ENCODE measurements around the gene MRGPRG.

MRGPRG gene

GRCh38 chr11:3186166-3186953 is 32.3 kb downstream of the MRGPRG start:
- Histone ChIP-seq H3K36me3 (no peaks in the 10 kb centered on the region), H3K4me1 (no peaks in the 10 kb centered on the region), H3K27me3 (no peaks in the 10 kb centered on the region), H3K4me3 (ENCODE audit: low read depth, low read length) (no peak overlapping the region), H3K9me3 (no peaks in the 10 kb centered on the region)
- no peak for DNase-seq
- TF ChIP-seq CTCF (IDR thresholded peaks at IDR 0.05; ENCODE audit: low read depth, low read length), result no peak

GRCh38 chr11:3184732-3185347 is 33.8 kb downstream of the MRGPRG start:
- Histone ChIP-seq H3K4me1 (no peaks in the 10 kb centered on the region), H3K9me3 (no peaks in the 10 kb centered on the region), H3K36me3 (no peaks in the 10 kb centered on the region), H3K4me3 (ENCODE audit: low read depth, low read length) (no peak overlapping the region), H3K27me3 (no peaks in the 10 kb centered on the region)
- TF ChIP-seq CTCF (IDR thresholded peaks at IDR 0.05; ENCODE audit: low read depth, low read length), result no peak
- no peak for DNase-seq

- Histone ChIP-seq H3K4me3 (ENCODE audit: low read depth, low read length) (no peak overlapping the region), H3K27me3 (no peaks in the 10 kb centered on the region), H3K36me3 (no peaks in the 10 kb centered on the region), H3K4me1 (no peaks in the 10 kb centered on the region), H3K9me3 (no peaks in the 10 kb centered on the region)
- TF ChIP-seq CTCF (IDR thresholded peaks at IDR 0.05; ENCODE audit: low read depth, low read length), result no peak
- DNase-seq, result no peak
These were observed 35.1 kb downstream of the MRGPRG start for GRCh38 chr11:3183523-3183922.

GRCh38 chr11:3182462-3182852 is 36.2 kb downstream of the MRGPRG start:
- Histone ChIP-seq H3K4me1 (no peaks in the 10 kb centered on the region), H3K4me3 (ENCODE audit: low read depth, low read length) (no peak overlapping the region), H3K36me3 (no peaks in the 10 kb centered on the region), H3K27me3 (no peaks in the 10 kb centered on the region), H3K9me3 (no peaks in the 10 kb centered on the region)
- TF ChIP-seq CTCF (IDR thresholded peaks at IDR 0.05; ENCODE audit: low read depth, low read length), result no peak
- DNase-seq, result no peak

- no peaks in the 10 kb centered on the region for H3K4me1 ChIP-seq
- no peaks in the 10 kb centered on the region for H3K27me3 ChIP-seq
- DNase-seq, result no peak
- TF ChIP-seq CTCF (IDR thresholded peaks at IDR 0.05; ENCODE audit: low read depth, low read length), result no peak
- H3K4me3 ChIP-seq (ENCODE audit: low read depth, low read length), result no peak overlapping the region
- no peaks in the 10 kb centered on the region for H3K36me3 ChIP-seq
- no peaks in the 10 kb centered on the region for H3K9me3 ChIP-seq
These were observed 36.7 kb downstream of the MRGPRG start for GRCh38 chr11:3181725-3182461.
